ENCODE measurements around the gene SLIT3. TPM values are rescaled to one million over a fixed set of nuclear protein-coding genes. Genes with fewer than 3 reads are reported as not detected.

Gene SLIT3
- total and polyA plus RNA-seq, 4 experiments from 2014 or later = not detected

DNA sequence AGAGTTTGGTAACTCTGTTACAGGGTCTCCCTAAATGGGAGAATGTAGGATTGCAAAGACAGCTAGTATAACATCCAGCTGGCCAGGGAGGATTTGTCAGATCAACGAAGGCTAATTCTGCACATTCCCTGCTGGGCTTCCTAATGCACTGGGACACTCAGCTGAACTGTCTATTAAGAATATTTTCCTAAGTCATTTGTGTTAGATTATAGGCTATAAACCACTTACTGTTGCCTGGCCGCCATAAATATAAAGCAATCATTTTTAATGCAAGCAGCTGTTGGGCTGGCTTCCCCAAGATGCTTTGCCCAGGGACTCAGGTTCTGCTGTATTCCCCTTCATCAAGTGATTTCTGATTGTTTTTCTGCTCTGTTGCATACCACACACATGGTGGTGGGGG is 35.3 kb upstream of the SLIT3 start:
- DNase-seq = no peak
- ChIA-PET CTCF (ENCODE audit: partially characterized antibody) (no interaction called here), POLR2A (ENCODE audit: partially characterized antibody) (no interaction called here)
- H3K27me3 ChIP-seq (ENCODE audit: insufficient read depth, low read length) = no peaks in the 10 kb centered on the region
- Mint-ChIP-seq H3K27ac (no peak overlapping the region), H3K27me3 (peaks cover 1 to 13% of the 10 kb centered on the region in 2 donors), H3K9me3 (no peaks in the 10 kb centered on the region), H3K36me3 (no peaks in the 10 kb centered on the region), H3K4me1 (no peaks in the 10 kb centered on the region), H3K4me3 (no peak overlapping the region)
- no peak overlapping the region for H3K4me3 ChIP-seq (ENCODE audit: low read length in 2 of 2)
- H3K4me1 ChIP-seq (ENCODE audit: insufficient read depth, low read length) = no peaks in the 10 kb centered on the region
- H3K9me3 ChIP-seq (ENCODE audit: control insufficient read depth in 1 of 2, low read length in 2 of 2) = no peaks in the 10 kb centered on the region
- intact Hi-C loops (cut with micrococcal nuclease) = no loop called here
- H3K36me3 ChIP-seq (ENCODE audit: insufficient read depth, low read length) = no peaks in the 10 kb centered on the region
- H3K27ac ChIP-seq (ENCODE audit: low read depth, low read length) = no peak overlapping the region

DNA sequence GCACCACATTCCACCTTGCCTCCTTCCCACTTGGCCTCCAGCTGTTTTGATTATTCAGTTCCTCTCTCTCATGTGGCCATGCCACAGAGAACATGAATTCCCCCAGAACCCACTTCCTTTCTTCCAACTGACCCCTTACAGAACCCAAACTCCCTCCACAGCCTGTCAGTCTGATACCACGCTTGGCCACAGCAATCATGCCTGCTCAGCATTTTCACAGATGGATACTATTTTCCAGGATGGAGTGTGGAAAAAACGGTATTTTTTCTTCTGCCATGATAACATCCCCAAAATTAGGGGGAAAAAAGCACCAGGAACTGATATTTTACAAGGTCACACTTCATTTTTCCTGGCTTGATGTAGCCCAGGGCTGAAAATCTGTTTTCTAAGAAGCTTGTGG is 34.9 kb upstream of the SLIT3 start:
- intact Hi-C loops (cut with micrococcal nuclease) = no loop called here
- Mint-ChIP-seq H3K4me3 (no peak overlapping the region), H3K9me3 (no peaks in the 10 kb centered on the region), H3K4me1 (no peaks in the 10 kb centered on the region), H3K27ac (no peak overlapping the region), H3K27me3 (peaks cover 1 to 13% of the 10 kb centered on the region in 2 donors), H3K36me3 (no peaks in the 10 kb centered on the region)
- Histone ChIP-seq H3K4me3 (ENCODE audit: low read length in 2 of 2) (no peak overlapping the region), H3K27me3 (ENCODE audit: insufficient read depth, low read length) (no peaks in the 10 kb centered on the region), H3K36me3 (ENCODE audit: insufficient read depth, low read length) (no peaks in the 10 kb centered on the region), H3K27ac (ENCODE audit: low read depth, low read length) (no peak overlapping the region), H3K4me1 (ENCODE audit: insufficient read depth, low read length) (no peaks in the 10 kb centered on the region), H3K9me3 (ENCODE audit: control insufficient read depth in 1 of 2, low read length in 2 of 2) (no peaks in the 10 kb centered on the region)
- CTCF ChIA-PET (ENCODE audit: partially characterized antibody) = no interaction called here
- POLR2A ChIA-PET (ENCODE audit: partially characterized antibody) = no interaction called here
- DNase-seq = no peak

DNA sequence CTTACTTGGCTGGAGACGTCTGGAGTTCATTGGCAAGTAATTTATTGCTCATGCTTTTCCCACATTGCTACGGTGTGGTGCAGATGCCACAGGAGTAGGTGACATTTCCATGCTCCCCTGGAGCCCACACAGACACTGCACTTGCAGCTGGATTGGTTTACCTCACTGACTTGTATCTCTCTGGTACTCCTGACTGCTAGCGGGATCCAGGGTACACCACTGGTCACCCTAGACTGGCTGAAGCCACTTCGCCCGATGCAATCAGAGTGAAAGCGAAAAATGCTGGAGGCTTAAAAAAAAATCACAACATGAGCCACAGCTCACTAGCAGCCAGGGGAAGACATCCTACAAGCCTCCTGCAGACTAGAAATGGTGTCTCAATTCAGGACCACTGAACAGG is 32.6 kb upstream of the SLIT3 start:
- POLR2A ChIA-PET (ENCODE audit: partially characterized antibody) = no interaction called here
- Mint-ChIP-seq H3K9me3 (no peaks in the 10 kb centered on the region), H3K4me1 (no peaks in the 10 kb centered on the region), H3K27me3 (peaks cover 1 to 9% of the 10 kb centered on the region in 2 donors), H3K4me3 (no peak overlapping the region), H3K27ac (no peak overlapping the region), H3K36me3 (no peaks in the 10 kb centered on the region)
- Histone ChIP-seq H3K27me3 (ENCODE audit: insufficient read depth, low read length) (no peaks in the 10 kb centered on the region), H3K9me3 (ENCODE audit: control insufficient read depth in 1 of 2, low read length in 2 of 2) (no peaks in the 10 kb centered on the region), H3K4me1 (ENCODE audit: insufficient read depth, low read length) (no peaks in the 10 kb centered on the region), H3K27ac (ENCODE audit: low read depth, low read length) (no peak overlapping the region), H3K36me3 (ENCODE audit: insufficient read depth, low read length) (no peaks in the 10 kb centered on the region), H3K4me3 (ENCODE audit: low read length in 2 of 2) (no peak overlapping the region)
- no peak for DNase-seq
- intact Hi-C loops (cut with micrococcal nuclease) = no loop called here
- CTCF ChIA-PET (ENCODE audit: partially characterized antibody) = no interaction called here

DNA sequence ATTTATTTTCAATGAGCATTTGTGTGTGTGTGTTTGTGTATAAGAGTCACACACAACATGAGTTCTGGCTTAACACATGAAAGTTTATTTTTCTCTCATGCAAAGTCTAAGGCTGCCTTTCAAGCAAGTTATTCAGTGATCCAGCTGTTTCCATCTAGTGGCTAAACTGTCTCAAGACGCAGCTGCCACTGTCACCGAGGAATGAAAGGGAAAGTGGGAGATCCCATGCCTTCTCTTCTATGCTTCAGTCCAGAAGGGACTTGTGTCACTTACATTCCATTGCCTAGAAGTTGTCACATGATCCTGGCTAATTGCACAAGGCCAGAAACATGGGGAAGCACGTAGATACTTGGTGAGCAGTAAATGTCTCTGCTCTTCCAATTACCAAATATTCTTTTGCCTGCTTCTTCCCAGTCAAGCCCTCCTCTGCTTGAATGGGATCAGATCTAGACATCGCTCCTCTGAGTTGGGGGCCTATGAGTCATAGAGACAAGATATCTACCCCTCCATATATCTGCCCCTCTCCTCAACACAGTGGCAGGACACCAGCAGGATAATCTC is 30.4 kb upstream of the SLIT3 start:
- no peaks in the 10 kb centered on the region for H3K36me3 ChIP-seq (ENCODE audit: insufficient read depth, low read length)
- no peak overlapping the region for H3K27ac Mint-ChIP-seq
- CTCF ChIA-PET (ENCODE audit: partially characterized antibody) = no interaction called here
- intact Hi-C loops (cut with micrococcal nuclease) = no loop called here
- peaks cover 1 to 8% of the 10 kb centered on the region in 2 donors for H3K27me3 Mint-ChIP-seq
- H3K4me3 Mint-ChIP-seq = no peak overlapping the region
- no peaks in the 10 kb centered on the region for H3K36me3 Mint-ChIP-seq
- no peak for DNase-seq
- H3K9me3 Mint-ChIP-seq = peaks cover 0 to 5% (median 0%) of the 10 kb centered on the region in 8 donors
- H3K4me3 ChIP-seq (ENCODE audit: low read length in 2 of 2) = no peak overlapping the region
- H3K27me3 ChIP-seq (ENCODE audit: insufficient read depth, low read length) = no peaks in the 10 kb centered on the region
- no peaks in the 10 kb centered on the region for H3K4me1 Mint-ChIP-seq
- H3K27ac ChIP-seq (ENCODE audit: low read depth, low read length) = no peak overlapping the region
- no peaks in the 10 kb centered on the region for H3K4me1 ChIP-seq (ENCODE audit: insufficient read depth, low read length)
- POLR2A ChIA-PET (ENCODE audit: partially characterized antibody) = no interaction called here
- no peaks in the 10 kb centered on the region for H3K9me3 ChIP-seq (ENCODE audit: control insufficient read depth in 1 of 2, low read length in 2 of 2)

DNA sequence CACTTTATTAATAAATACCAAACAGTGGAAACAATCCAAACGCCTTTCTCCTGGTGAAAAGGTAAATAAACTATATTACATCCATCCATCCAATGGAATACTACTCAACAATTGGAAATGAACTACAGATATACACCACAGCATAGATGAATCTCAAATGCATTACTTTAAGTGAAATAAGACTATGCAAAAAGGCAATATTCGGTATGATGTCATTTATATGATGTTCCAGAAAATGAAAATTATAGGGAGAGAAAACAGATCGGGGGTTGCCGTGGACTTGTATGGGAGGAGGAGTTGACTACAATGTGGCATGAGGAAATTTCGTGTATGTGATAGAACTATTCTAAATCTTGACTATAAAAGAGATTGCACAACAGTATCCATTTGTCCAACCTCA is 27.5 kb upstream of the SLIT3 start:
- Mint-ChIP-seq H3K27ac (no peak overlapping the region), H3K4me3 (no peak overlapping the region), H3K4me1 (peaks cover 0 to 7% (median 3%) of the 10 kb centered on the region in 4 donors), H3K36me3 (no peaks in the 10 kb centered on the region), H3K27me3 (peaks cover 2% of the 10 kb centered on the region in 2 donors), H3K9me3 (peaks cover 0 to 8% (median 0%) of the 10 kb centered on the region in 8 donors)
- H3K4me1 ChIP-seq (ENCODE audit: insufficient read depth, low read length) = no peaks in the 10 kb centered on the region
- H3K27me3 ChIP-seq (ENCODE audit: insufficient read depth, low read length) = no peaks in the 10 kb centered on the region
- no peak overlapping the region for H3K4me3 ChIP-seq (ENCODE audit: low read length in 2 of 2)
- H3K9me3 ChIP-seq (ENCODE audit: control insufficient read depth in 1 of 2, low read length in 2 of 2) = no peaks in the 10 kb centered on the region
- CTCF ChIA-PET (ENCODE audit: partially characterized antibody) = no interaction called here
- POLR2A ChIA-PET (ENCODE audit: partially characterized antibody) = no interaction called here
- no peak for DNase-seq
- H3K36me3 ChIP-seq (ENCODE audit: insufficient read depth, low read length) = no peaks in the 10 kb centered on the region
- intact Hi-C loops (cut with micrococcal nuclease) = no loop called here
- no peak overlapping the region for H3K27ac ChIP-seq (ENCODE audit: low read depth, low read length)

DNA sequence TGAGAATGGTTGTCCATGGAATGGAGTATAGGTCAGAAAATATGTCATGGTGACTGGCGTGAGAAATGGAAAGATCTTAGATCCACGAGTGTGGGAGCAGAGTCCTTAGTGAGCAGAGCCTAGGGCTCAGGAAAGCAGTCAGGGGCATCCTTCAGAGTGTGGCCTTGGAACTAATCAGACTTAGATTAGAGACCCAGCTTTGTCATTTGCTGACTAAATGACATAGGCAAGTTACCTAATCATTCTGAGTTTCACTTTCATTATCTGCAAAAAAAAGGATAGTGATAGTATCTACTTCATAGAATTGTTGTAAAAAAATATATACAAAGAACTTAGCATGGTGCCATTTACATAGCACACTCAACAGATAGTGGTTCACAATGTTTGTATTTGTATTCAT is 24.3 kb upstream of the SLIT3 start:
- Histone ChIP-seq H3K4me3 (ENCODE audit: low read length in 2 of 2) (no peak overlapping the region), H3K36me3 (ENCODE audit: insufficient read depth, low read length) (no peaks in the 10 kb centered on the region), H3K27ac (ENCODE audit: low read depth, low read length) (no peak overlapping the region), H3K9me3 (ENCODE audit: control insufficient read depth in 1 of 2, low read length in 2 of 2) (no peaks in the 10 kb centered on the region), H3K27me3 (ENCODE audit: insufficient read depth, low read length) (no peaks in the 10 kb centered on the region), H3K4me1 (ENCODE audit: insufficient read depth, low read length) (no peaks in the 10 kb centered on the region)
- H3K4me1 Mint-ChIP-seq = peaks cover 0 to 7% (median 3%) of the 10 kb centered on the region in 4 donors
- intact Hi-C loops (cut with micrococcal nuclease) = no loop called here
- POLR2A ChIA-PET (ENCODE audit: partially characterized antibody) = no interaction called here
- peaks cover 2% of the 10 kb centered on the region in 2 donors for H3K27me3 Mint-ChIP-seq
- no peak for DNase-seq
- H3K9me3 Mint-ChIP-seq = peaks cover 0 to 8% (median 0%) of the 10 kb centered on the region in 8 donors
- H3K27ac Mint-ChIP-seq = peak overlapping the region in 1 of 7 donors; percentile 34
- no peaks in the 10 kb centered on the region for H3K36me3 Mint-ChIP-seq
- CTCF ChIA-PET (ENCODE audit: partially characterized antibody) = no interaction called here
- H3K4me3 Mint-ChIP-seq = peak overlapping the region in 1 of 8 donors; percentile 37

DNA sequence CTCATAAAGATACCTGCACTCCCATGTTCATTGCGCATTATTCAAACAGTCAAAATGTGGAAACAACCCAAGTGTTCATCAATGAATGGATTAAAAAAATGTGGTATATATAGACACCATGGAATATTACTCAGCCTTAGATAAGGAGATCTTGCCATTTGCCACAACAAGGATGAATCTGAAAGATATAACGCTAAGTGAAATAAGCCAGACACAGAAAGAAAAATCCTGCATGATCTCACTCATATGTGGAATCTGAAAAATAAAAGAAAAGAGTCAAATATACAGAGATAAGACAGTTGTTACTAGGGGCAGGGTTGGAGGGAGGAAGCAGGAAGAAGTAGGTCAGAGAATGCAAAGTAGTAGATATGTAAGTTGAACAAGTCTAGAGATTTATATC is 17.6 kb upstream of the SLIT3 start:
- Mint-ChIP-seq H3K4me1 (no peaks in the 10 kb centered on the region), H3K27me3 (peaks cover 6% of the 10 kb centered on the region in 2 donors), H3K9me3 (peaks cover 0 to 2% (median 0%) of the 10 kb centered on the region in 8 donors), H3K36me3 (no peaks in the 10 kb centered on the region), H3K4me3 (no peak overlapping the region), H3K27ac (no peak overlapping the region)
- H3K4me1 ChIP-seq (ENCODE audit: insufficient read depth, low read length) = no peaks in the 10 kb centered on the region
- POLR2A ChIA-PET (ENCODE audit: partially characterized antibody) = no interaction called here
- H3K36me3 ChIP-seq (ENCODE audit: insufficient read depth, low read length) = no peaks in the 10 kb centered on the region
- H3K9me3 ChIP-seq (ENCODE audit: control insufficient read depth in 1 of 2, low read length in 2 of 2) = no peaks in the 10 kb centered on the region
- intact Hi-C loops (cut with micrococcal nuclease) = no loop called here
- no peak overlapping the region for H3K27ac ChIP-seq (ENCODE audit: low read depth, low read length)
- CTCF ChIA-PET (ENCODE audit: partially characterized antibody) = no interaction called here
- H3K27me3 ChIP-seq (ENCODE audit: insufficient read depth, low read length) = no peaks in the 10 kb centered on the region
- no peak overlapping the region for H3K4me3 ChIP-seq (ENCODE audit: low read length in 2 of 2)
- DNase-seq = no peak

DNA sequence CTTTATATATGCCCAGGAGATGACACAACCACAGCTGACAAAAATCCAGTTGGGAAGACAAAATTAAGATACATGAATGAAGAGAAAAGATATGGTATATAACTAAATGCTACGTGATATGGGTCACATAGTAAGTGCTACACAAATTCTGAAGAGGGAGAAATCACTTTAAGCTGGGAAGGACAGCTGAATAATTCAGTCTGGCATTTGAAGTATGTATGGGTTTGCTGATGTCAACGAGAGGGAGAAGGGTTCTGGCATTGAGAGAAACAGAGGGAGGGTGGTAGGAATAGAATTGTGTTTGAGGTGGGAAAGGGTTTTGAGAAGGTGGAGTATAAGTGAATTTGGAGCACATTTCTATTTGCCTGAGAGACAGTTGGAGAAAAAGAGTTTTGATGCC is 6.7 kb upstream of the SLIT3 start:
- ChIA-PET CTCF (ENCODE audit: partially characterized antibody) (no interaction called here), POLR2A (ENCODE audit: partially characterized antibody) (no interaction called here)
- no peak for DNase-seq
- peaks cover 0 to under 1% (median under 1%) of the 10 kb centered on the region in 4 donors for H3K4me1 Mint-ChIP-seq
- no peaks in the 10 kb centered on the region for H3K9me3 ChIP-seq (ENCODE audit: control insufficient read depth in 1 of 2, low read length in 2 of 2)
- H3K36me3 ChIP-seq (ENCODE audit: insufficient read depth, low read length) = no peaks in the 10 kb centered on the region
- no peak overlapping the region for H3K4me3 ChIP-seq (ENCODE audit: low read length in 2 of 2)
- no peak overlapping the region for H3K4me3 Mint-ChIP-seq
- H3K36me3 Mint-ChIP-seq = no peaks in the 10 kb centered on the region
- intact Hi-C loops (cut with micrococcal nuclease) = no loop called here
- no peak overlapping the region for H3K27ac ChIP-seq (ENCODE audit: low read depth, low read length)
- no peaks in the 10 kb centered on the region for H3K4me1 ChIP-seq (ENCODE audit: insufficient read depth, low read length)
- H3K9me3 Mint-ChIP-seq = peaks cover 0 to 7% (median 1%) of the 10 kb centered on the region in 8 donors
- H3K27me3 Mint-ChIP-seq = peaks cover 17 to 32% of the 10 kb centered on the region in 2 donors
- no peaks in the 10 kb centered on the region for H3K27me3 ChIP-seq (ENCODE audit: insufficient read depth, low read length)
- H3K27ac Mint-ChIP-seq = no peak overlapping the region

Data from CD4-positive, alpha-beta memory T cell (primary cell).